GM18502 (cell line): ENCODE data around the gene MPRIP.

ENCODE experiments used
- ATAC-seq: cut with Tn5 transposase; IDR thresholded peaks from one replicate; pipeline ENCODE4 v1.9.1; 2021; ENCODE audit warnings: mild to moderate bottlenecking; ENCODE audit not compliant: unreplicated experiment, poor library complexity

The MPRIP gene

DNA sequence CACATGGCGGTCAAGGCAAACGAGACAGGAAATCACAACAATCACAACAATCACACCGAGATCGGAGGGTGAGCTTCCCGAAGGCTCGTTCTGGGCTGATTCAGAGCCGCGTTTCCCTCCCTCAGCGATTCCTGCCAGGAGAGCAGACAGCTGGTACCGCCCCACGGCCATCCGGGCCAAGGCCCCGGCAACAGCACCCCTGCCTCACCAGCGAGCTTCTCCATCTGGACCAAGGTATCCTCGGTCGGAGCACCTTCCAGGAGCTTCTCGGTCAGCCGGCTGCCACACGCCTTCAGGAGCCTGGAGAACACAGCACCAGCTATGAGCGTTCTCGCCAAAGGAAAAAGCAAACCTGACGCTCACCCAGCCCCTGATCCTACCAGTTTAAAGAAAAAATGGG lies 179.1 kb downstream of the MPRIP start:
- ATAC-seq, result no peak

- no peak for ATAC-seq
These were observed 181.5 kb downstream of the MPRIP start for GRCh38 chr17:17223736-17224135.

- ATAC-seq, result no peak
These were observed 181.9 kb downstream of the MPRIP start for GRCh38 chr17:17224137-17224536.

DNA sequence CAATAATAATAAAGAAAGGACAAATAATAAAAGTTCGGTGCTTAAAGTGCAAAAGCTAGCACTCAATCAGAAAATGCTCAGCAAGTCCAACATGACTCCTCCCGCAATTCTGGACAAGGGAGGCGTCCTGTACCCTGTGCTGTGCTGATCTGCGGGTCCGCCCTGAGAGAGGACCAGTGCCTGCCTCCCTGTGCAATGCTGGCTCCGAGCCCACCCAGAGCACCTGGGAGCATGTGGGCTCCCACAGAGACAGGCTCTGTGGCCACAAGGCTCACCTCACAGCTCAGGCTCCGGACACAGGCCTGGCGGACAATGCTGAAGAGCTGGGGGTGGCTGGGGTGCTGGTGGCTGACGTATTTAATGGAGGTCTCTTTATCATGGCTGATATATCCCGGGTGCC lies 183.6 kb downstream of the MPRIP start:
- ATAC-seq, result no peak

- no peak for ATAC-seq
These were observed 184.4 kb downstream of the MPRIP start for GRCh38 chr17:17226451-17227265.

GRCh38 chr17:17227608-17228520 lies 185.6 kb downstream of the MPRIP start:
- no peak for ATAC-seq

GRCh38 chr17:17228521-17229279 lies 186.4 kb downstream of the MPRIP start:
- no peak for ATAC-seq

DNA sequence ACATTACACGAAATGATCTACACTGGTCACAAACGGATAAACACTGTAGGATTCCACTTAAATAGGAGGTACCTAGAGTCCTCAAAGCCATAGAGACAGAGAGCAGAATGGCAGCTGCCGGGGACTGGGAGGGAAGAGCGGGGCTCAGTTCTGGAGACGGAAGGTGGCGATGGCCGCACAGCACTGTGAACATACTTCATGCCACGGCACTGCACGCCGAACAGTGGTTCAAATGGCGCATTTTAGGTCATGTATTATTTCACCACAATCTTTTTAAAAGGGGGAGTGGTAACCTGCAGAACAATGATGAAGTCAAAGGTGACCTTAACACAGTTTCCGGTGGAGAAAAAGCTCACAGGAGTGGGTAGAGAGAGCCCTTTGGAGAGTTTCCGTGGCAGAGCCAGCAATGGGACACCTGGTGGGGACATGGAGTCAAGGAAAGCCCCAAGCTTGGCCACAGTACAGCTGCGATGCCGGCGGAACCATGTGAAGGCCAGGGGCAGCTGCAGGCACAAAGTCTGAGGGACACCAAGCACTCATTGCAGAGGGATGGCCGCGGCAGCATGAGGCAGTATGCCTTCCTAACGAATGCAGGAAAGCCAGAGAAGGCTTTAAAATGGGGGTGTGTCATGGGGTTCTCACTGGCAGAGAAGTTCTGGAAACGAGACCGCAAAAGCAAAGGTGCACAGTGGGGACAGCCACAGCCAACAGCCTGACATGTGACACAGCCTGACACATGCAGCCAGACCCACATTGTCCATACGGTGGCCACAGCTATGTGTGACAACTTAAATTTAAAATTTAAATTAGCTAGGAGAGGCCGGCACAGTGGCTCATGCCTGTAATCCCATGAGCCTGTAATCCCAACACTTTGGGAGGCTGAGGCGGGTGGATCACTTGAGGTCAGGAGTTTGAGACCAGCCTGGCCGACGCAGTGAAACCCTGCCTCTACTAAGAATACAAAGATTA lies 187.4 kb downstream of the MPRIP start:
- no peak for ATAC-seq

GRCh38 chr17:17231621-17232302 lies 189.5 kb downstream of the MPRIP start:
- ATAC-seq, result no peak

- no peak for ATAC-seq
These were observed 190.0 kb downstream of the MPRIP start for GRCh38 chr17:17232303-17232621.

DNA sequence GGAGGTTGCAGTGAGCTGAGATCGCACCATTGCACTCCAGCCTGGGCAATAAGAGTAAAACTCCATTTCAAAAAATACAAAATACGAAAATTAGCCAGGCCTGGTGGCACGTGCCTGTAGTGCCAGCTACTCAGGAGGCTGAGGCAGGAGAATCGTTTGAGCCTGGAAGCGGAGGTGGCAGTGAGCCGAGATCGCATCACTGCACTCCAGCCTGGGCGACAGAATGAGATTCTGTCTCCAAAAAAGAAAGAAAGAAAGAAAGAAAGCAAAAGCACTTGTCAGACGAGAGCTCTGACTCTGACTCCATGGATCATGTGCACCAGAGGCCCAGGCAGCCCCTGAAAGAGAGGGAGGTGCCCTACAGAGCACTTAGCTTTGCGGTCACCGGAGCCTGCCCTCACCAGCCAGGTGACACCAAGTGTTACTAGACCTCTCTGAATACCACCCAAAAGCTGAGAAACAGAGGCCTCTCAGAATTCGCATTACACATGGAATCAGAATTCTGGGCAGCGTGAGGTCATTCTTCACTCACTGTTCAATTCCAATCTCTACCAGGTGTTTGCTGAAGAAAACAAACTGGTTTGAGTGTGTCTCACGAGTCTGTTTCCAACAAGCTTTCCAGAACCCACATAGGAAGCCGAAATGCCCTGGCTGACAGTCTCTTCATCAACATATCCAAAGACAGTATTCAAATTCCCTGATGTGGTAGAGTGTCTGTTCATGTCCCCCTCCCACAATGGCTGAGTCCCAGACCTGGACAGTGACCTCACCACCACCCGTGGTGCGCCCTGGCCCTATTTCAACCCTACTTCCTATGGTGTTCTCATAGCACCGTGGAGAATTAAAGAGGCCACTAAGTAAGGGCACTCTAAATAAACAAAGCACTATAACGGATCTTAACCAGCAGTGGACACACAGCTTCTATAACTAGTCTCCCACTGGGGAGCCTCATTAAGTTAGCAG lies 193.2 kb downstream of the MPRIP start:
- ATAC-seq, result no peak

- ATAC-seq, result no peak
These were observed 194.2 kb downstream of the MPRIP start for GRCh38 chr17:17236295-17237025.

DNA sequence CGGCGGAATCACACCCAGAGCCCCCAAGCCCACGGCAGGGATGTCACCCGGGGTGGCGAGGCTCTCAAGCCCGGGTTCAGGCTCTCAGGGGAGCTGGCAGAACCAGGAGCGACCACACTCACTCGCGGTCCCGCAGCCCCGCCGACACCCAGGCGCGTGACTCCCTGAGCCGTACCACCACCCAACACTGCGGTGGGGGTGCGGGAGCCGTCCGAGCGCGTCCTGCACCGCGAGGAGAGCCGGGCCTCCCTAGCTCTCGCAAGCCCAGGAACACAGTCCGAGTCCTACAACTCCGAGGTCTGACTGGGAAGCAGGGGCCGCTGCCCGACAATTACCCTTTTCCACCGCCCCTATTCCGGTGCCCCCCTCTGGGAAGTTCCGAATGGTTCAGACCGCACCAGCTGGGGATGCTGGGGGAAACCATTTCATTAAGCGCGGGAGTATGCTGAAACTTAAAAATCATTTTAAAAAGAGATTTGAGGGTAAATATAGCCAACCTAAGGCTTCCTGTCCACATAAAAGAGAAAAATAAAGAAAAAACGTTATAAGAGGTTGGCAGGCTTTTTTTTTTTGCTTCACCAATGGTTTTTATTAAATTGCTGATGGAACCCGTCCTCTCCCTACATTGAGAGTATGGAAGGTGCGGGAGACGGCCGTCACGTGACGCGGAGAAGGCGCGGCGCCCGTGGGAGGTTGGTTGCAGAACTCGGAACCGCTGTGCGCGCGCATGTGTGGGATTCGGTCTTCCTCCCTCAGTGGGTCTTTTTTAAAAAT lies 195.0 kb downstream of the MPRIP start, which contains the start of gene FLCN:
TSS of gene FLCN (minus strand) at position 143 of the 774 bp plus-strand sequence. CDS start 9,031 bp downstream, outside the sequence.
- peak; percentile 86 for ATAC-seq

DNA sequence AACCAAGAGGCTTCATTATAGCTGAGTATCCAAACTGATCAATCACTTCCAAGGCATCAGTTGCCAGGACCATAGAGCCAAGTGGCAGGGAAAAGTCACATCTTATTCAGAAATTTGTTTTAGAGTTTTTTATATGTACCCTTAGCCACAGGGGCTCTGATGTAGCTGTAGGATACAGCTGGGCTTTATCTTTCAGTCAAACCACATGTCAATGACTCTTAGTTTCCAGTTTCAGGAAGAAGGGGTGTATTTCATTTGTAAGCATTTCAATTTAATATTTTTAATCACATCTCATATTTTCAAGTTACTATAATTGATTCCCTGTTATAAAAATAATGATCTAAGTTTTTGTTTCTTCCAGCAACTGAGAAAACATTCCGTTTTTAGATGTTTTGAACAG lies 197.6 kb downstream of the MPRIP start:
- no peak for ATAC-seq

DNA sequence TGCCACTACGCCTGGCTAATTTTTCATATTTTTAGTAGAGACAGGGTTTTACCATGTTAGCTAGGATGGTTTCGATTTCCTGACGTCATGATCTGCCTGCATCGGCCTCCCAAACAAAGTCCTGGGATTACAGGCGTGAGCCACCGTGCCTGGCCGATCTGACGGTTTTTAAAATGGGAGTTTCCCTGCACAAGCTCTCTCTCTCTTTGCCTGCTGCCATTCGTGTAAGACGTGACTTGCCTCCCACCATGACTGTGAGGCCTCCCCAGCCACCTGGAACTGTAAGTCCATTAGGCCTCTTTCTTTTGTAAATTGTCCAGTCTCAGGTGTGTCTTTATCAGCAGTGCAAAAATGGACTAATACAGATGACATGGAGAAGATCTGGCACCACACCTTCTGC lies 199.4 kb downstream of the MPRIP start:
- ATAC-seq, result no peak

DNA sequence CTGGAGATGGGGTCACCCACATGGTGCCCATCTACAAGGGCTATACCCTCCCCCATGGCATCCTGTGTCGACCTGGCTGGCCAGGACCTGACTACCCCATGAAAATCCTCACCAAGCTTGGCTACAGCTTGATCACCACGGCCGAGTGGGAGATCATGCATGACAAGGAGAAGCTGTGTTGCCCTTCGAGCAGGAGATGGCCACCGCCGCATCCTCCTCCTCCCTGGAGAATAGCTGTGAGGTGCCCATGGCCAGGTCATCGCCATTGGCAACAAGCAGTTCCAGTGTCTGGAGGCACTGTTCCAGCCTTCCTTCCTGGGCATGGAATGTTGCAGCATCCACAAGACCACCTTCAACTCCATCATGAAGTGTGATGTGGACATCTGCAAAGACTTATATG lies 200.0 kb downstream of the MPRIP start:
- ATAC-seq, result no peak
